Measurements from ENCODE around the gene FKBP14.

FKBP14 gene

DNA sequence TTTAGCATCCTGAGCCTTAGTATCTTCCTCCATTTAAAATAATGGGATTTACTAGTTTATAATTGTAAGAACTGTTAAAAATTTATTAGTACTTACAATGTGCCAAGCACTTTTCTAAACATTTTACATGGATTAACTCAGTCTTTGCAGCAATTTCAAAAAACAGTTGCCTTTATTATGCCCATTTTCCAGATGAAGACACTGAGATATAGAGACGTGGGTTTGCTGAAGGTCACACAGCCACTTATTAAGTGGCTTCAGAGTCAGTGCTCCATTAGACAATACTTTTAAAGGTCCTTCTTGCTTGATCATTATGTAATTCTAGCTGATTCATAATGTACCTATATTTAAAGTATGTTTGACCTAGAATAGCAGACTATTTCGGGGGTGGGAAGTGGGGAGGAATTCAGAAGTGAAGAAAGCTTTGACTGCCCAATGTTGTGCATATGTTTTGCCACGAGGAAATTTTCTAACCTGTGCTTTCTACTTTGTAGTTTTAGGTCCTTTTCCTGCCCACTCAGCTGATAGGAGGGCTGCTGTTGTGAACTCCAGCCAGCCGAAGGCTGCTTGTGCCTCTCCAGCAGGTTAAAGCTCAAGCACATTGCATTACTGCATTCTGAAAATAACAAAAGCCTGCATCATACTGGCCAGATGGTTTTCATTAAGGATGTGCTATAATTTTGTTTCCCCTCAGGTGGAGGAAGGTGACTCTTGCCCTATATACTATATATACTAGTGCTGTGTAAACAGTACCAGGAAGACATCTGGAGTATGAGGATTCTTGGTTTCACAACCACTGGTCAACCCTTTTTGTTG, 6.0 kb upstream of the FKBP14 start:
- no peak for DNase-seq

DNA sequence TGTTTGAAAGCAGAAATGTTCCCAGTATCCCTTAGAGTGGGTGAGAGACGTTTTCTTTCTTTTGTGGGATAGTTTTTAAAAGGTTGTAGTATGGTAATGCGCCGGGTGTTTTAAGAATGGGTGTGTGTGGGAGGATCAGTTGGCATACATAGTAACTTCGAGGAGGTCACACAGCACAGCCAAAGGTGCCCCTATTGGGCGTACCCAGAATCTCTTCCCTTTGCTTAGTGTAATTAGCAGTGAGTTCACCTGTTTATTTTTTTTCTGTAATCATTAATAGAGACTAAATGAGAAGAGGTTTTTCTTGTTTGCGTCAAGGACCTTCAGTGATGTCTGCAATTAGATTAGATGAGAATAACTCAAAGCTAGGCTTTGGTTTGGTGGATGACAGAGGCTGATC, 3.2 kb upstream of the FKBP14 start:
- DNase-seq, result peak in 1 of 2 donors; percentile 3

DNA sequence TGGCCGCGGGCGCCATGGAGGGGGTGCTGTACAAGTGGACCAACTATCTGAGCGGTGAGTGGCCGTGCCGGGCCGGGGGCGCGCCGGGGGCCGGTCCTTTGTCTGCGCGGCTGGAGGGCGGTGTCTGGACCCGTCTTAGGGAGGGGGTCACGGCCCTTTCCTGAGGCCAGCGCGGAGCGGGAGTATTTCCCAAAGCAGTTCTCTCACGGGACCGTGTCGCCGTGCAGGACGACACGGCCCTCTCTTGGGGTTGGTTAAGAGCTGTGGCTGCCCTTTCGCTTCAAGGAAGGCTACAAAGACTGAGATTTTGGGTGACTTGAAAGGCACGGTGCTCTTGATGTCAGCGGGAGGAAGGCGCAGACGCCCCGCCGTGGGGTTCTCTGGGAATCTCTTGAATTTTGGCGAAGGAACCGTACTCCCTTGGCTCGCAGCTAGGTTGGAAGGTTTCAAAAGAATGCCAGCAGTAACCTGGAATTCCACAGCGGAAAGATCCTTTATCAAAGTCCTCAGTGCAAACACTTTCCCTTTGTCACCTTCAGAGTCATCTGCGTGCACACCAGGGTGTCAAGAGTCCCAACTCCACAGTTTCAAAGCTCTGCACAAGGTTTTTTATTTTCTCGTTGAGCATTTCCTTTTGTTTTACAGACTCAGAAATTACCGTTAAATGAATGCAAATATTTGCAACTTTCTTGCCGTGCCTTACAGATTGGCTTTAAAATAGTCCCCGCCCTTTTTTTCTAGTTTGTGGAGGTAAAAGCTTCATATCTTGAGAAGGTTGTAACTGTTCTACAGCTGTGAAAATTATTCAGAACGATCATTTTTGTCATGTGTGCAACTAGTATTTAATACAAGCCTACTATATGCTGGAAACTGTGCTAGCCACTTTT, 2.5 kb upstream of the FKBP14 start:
- peak in 1 of 2 donors; percentile 31 for DNase-seq

- peak; percentile 91 to 92 for DNase-seq
These were observed 1.8 kb upstream of the FKBP14 start, which contains the start of gene PLEKHA8 for GRCh38 chr7:30028216-30028748. PLEKHA8 (plus strand) TSS chr7:30028412; CDS start chr7:30028763, 351 bp downstream.

DNA sequence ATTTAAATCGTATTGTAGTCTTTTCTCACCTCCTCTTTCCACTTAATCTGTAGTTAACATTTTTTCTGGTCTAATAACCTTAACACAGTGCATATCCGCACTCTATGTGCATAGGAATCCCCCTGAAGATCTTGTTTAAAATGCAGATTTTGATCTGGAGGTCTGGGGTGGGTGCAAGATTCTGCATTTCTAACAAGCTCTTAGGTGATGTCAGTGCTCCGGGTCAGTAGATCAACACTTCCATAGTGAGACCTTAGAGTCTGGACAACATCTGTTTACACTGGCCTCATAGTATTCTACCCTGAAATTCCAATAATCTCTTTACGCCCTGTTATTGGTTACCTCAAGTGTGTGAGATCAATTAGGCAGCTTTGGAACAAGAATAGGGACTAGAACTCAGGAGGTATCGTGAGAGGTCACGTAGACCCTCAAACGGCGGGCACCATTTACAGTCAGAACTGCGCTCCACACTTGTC, 1.3 kb upstream of the FKBP14 start:
- DNase-seq, result no peak

GRCh38 chr7:30027065-30027456, 559 bp upstream of the FKBP14 start:
- DNase-seq, result no peak

- DNase-seq, result no peak
These were observed 3.0 kb downstream of the FKBP14 start for GRCh38 chr7:30023524-30023923.

GRCh38 chr7:30022991-30023390, 3.5 kb downstream of the FKBP14 start:
- DNase-seq, result no peak

DNA sequence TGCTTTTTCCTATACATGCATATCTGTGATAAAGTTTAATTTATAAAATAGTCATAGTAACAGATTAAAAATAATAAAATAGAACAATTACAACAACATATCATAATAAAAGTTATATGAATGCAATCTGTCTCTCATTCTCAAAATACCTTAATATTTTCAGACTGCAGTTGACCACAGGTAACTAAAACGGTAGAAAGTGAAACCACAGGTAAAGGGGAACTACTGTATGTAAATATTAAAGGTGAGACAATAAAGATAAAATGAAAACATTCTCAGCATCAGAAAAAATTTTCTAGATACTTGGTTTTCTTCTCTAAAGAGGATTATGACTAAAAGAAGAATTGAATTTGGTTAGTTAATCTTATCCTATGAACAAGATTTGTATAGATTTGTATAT, 6.0 kb downstream of the FKBP14 start:
- DNase-seq, result no peak

DNA sequence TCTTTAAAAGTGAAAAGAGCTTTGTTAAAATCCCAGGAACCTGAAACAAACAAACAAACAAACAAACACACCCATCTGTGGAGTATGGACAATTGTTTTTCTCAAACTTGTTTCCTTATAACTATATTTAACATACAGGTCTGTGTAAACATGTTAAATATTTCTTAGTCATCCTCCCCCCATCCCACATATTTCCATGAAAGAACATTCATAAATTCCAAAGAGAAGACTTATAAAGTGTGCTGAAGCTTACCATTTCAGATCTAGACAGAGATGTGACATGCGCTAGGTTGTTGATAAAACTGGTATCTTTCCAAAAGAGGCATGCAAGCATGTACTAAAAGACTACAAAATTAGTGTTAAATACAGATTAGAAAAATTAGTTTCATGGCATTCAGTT, 6.5 kb downstream of the FKBP14 start:
- no peak for DNase-seq

DNA sequence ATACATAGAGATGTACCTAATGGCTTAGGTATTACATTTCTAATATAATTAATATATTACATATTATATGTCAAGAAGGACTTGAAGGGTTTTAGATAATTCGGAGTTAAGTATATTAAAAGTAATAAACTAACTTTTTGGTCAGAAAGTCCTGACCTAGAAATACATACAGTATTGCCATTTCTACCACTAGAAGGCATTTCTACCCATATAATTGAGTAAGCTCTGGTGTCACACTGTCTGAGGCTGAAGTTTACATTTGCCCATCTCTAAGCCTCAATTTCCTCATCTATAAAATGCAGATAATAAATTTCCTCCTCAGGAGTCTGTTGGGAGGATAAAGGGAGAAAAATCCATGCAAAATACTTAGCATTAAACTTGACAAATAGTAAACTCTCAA, 7.1 kb downstream of the FKBP14 start:
- DNase-seq, result no peak

DNA sequence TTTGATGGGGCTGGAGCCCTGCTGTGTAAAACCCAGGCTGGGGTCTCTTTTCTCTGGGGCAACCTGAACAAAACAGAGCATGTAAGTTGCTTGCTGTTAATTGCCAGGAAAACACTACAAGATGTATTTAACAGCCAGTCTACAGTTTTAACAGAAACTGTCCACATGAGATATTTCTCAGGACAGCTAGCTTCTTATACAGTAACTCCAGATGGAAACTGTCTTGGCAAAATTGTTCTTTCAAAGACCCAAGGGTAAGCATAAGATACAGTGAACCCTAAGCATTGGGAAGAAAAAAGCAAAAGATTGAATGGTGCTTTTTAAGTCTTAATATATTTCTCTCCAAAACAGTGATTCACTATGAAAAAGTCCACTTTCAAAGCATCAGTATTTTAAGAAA, 8.1 kb downstream of the FKBP14 start:
- no peak for DNase-seq

- no peak for DNase-seq
These were observed 13.7 kb downstream of the FKBP14 start for GRCh38 chr7:30012757-30013156.

GRCh38 chr7:30010021-30010420, 16.5 kb downstream of the FKBP14 start:
- DNase-seq, result no peak

DNA sequence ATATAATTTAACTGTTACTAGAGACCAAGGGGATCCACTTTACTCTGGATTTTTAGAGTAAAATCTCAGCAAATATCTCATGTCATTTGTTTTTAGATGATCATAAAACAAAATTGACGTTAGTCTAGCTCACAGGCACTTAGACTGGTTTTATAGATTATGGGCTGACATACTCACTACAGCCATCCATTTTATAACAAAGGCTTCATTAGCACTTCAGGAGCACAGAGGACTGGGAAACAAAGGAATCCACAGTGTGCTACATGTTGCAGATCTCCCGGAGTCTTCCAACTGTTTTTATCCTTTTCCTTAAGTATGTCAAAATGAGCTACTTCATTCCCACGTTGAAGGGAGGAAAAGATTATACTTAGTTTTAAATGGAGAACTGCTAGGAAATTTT, 21.0 kb downstream of the FKBP14 start:
- no peak for DNase-seq

GRCh38 chr7:30003098-30003497, 23.4 kb downstream of the FKBP14 start:
- no peak for DNase-seq

DNA sequence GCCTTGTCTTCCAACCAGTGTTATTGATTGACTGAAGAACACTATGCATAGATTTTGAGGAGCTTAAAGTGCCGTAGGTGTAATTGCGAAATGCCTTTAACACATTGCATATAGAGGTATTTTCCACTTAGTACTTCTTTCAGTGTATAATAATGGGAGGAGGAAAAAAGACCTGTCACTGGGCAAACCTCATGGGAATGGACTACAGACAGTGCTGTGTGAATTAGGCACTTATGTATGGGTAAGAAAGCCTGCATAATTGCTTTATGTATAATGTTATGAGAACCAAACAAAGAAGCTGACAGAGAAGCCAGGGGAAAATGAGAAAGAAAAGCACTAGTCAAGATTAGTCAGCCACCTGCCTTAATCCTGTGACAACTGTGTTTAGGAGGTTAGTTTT, 24.5 kb downstream of the FKBP14 start:
- no peak for DNase-seq

DNA sequence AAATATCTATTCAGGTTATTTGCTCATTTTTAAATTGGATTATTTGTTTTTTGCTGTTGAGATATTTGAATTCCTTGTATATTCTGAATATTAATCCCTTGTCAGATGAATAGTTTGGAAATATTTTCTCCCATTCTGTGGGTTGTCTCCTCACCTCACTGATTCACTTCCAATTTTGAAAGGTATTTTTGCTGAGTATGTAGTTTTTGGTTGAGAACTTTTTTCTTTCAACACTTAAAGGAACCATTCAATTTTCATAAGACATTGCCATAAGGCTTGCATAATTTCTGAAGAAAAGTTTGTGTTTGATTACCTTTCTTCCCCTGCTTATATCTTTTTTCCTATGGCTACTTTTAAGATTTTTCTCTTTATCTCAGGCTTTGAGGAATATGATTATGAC, 28.0 kb downstream of the FKBP14 start:
- no peak for DNase-seq

- no peak for DNase-seq
These were observed 30.2 kb downstream of the FKBP14 start for GRCh38 chr7:29996321-29996720.

DNA sequence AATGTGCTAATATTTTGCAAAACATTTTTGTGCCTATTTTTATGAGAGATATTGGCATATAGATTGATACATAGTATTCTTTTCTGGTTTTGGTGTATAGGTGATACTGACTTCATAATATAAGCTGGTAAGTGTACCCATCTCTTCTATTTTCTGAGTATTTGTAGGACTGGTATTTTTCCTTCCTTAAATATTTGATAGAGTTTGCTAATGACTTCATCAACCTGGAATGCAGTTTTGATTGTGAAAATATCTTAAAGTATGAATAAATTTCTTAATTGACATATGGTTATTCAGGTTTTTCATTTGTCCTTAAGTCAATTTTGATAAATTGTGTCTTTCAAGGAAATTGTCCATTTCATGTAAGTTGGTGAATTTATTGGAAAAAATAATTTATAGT, 30.9 kb downstream of the FKBP14 start:
- DNase-seq, result no peak

- DNase-seq, result no peak
These were observed 33.4 kb downstream of the FKBP14 start for GRCh38 chr7:29993140-29993539.

DNA sequence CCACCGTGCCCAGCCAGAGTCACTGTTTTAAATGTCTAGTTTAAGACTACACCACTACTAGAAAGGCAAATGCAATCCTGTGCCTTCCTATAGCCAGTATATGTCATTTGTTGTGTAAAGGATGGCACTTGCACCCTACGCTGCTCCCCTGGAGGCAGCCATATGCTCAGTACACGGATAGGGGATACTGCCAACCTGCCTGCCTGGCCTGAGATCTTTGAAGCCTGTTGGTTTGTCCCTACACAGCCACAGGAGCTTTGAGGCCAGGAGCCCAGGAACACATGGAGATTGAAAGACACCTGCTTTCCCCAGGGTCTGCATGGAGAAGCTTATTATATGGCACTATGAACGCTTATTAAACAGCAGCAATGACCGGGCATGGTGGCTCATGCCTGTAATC, 34.6 kb downstream of the FKBP14 start:
- no peak for DNase-seq

GRCh38 chr7:29990931-29991330, 35.6 kb downstream of the FKBP14 start:
- DNase-seq, result no peak
